Endothelial cell of umbilical vein (primary cell): Measurements from ENCODE around the gene GJA9. TPM values are rescaled to one million over a fixed set of nuclear protein-coding genes. Genes with fewer than 3 reads are reported as not detected.
"Not testable (repeated sequence)": the region's sequence is repeated elsewhere in the genome, so short reads cannot be mapped to it uniquely, and the experiment has no call there.

Experiments used
- BruUV-seq: library from RNA; stranded (reverse); fragments of 400-500 nt; replicated peaks from 2 replicates; lab custom pipeline; 2021; lab: Mats Ljungman, UMichigan
- CTCF ChIA-PET: fragments of 300-600, 350-600 bp; sonication (Branson Sonifier 250); formaldehyde crosslinking; loops from one replicate; lab custom pipeline; 2021; ENCODE audit warnings: antibody characterized with exemption, inconsistent platforms; lab: Charles Lee
- POLR2A ChIA-PET: fragments of 300-600, 350-600 bp; sonication (Branson Sonifier 250); formaldehyde crosslinking; loops from one replicate; lab custom pipeline; 2021; ENCODE audit warnings: antibody characterized with exemption, inconsistent platforms; lab: Charles Lee
- DNase-seq: peaks from one replicate; pipeline ENCODE4 v3.0.0-alpha.2; 2011; ENCODE audit warnings: low read depth, low spot score
- FAIRE-seq: peaks from 2 replicates; lab custom pipeline; 2011; peaks lifted over from hg19 to GRCh38; lab: Jason Lieb, UNC
- H2AFZ ChIP-seq: 2 replicates; pipeline ENCODE4 v1.6.0; 2012; ENCODE audit warnings: low read depth, low read length, control low read depth, inconsistent platforms
- H3K27ac ChIP-seq: 2 replicates; pipeline ENCODE4 v1.5.1; 2011; ENCODE audit warnings: low read depth, mild to moderate bottlenecking, control low read depth, low read length, moderate library complexity; ENCODE audit not compliant: insufficient read depth
- H3K27me3 ChIP-seq, 2 experiments: 2 replicates each; pipeline versions ENCODE4 v1.6.0 to v1.6.1; 2011; ENCODE audit warnings: low read length in 2 of 2, mixed read lengths in 1 of 2; ENCODE audit not compliant: control insufficient read depth in 2 of 2, insufficient read depth in 2 of 2
- H3K36me3 ChIP-seq, 2 experiments: 2 replicates in 1 of 2; 3 replicates in 1 of 2; pipeline ENCODE4 v1.5.1; 2011; ENCODE audit warnings: low read length in 2 of 2, mild to moderate bottlenecking in 1 of 2, moderate library complexity in 1 of 2; ENCODE audit not compliant: control insufficient read depth in 2 of 2, insufficient read depth in 2 of 2; ENCODE audit errors: extremely low read depth in 1 of 2
- H3K4me1 ChIP-seq: 3 replicates; pipeline ENCODE4 v1.5.1; 2011; ENCODE audit warnings: mild to moderate bottlenecking, low read length; ENCODE audit not compliant: control insufficient read depth, insufficient read depth; ENCODE audit errors: extremely low read depth
- H3K4me2 ChIP-seq: 2 replicates; pipeline ENCODE4 v1.6.1; 2011; ENCODE audit warnings: low read length, control low read depth, mixed read lengths; ENCODE audit not compliant: insufficient read depth
- H3K4me3 ChIP-seq, 3 experiments: fragments of 200-600 bp in 1 of 3; sonication (generic), shearing (Covaris generic) in 1 of 3; replicated peaks in 1 of 3; 2 replicates each; pipeline ENCODE4 v1.5.1; 2011 to 2016; ENCODE audit warnings: control low read depth in 3 of 3, low read length in 3 of 3, mild to moderate bottlenecking in 2 of 3, inconsistent platforms in 1 of 3, low read depth in 1 of 3, moderate library complexity in 1 of 3; ENCODE audit not compliant: insufficient read depth in 1 of 3
- H3K79me2 ChIP-seq: 2 replicates; pipeline ENCODE4 v1.6.0; 2012; ENCODE audit warnings: low read length, inconsistent platforms; ENCODE audit not compliant: control insufficient read depth, insufficient read depth
- H3K9ac ChIP-seq: replicated peaks from 2 replicates; pipeline ENCODE3; 2011; ENCODE audit warnings: low read length, control low read depth; ENCODE audit not compliant: insufficient read depth; ENCODE audit errors: extremely low read depth
- H3K9me1 ChIP-seq: replicated peaks from 3 replicates; pipeline ENCODE4 v1.6.0; 2011; ENCODE audit warnings: mild to moderate bottlenecking, low read length; ENCODE audit not compliant: control insufficient read depth, insufficient read depth; ENCODE audit errors: extremely low read depth
- H3K9me3 ChIP-seq: replicated peaks from 2 replicates; pipeline ENCODE4 v1.5.1; 2012; ENCODE audit warnings: low read length, inconsistent platforms; ENCODE audit not compliant: control insufficient read depth, insufficient read depth
- H4K20me1 ChIP-seq: replicated peaks from 2 replicates; pipeline ENCODE3; 2011; ENCODE audit warnings: mild to moderate bottlenecking, low read length; ENCODE audit not compliant: control insufficient read depth, insufficient read depth; ENCODE audit errors: extremely low read depth
- CTCF ChIP-seq, 2 donors: IDR thresholded peaks; 1 replicate in 1 of 2; 2 replicates in 1 of 2; pipeline ENCODE4 v1.5.1; 2011; ENCODE audit warnings: low read length in 2 of 2, mild to moderate bottlenecking in 2 of 2, moderate library complexity in 2 of 2, control low read depth in 1 of 2, inconsistent platforms in 1 of 2, low read depth in 1 of 2; ENCODE audit not compliant: insufficient read depth in 1 of 2; ENCODE audit errors: extremely low read depth in 1 of 2
- POLR2AphosphoS5 ChIP-seq: IDR thresholded peaks from 2 replicates; pipeline ENCODE4 v1.6.1; 2012; ENCODE audit warnings: low read depth, mild to moderate bottlenecking, control low read depth, low read length, moderate library complexity; ENCODE audit not compliant: insufficient read depth
- dilution Hi-C: fragments of 300-500 bp; cut with MboI; formaldehyde crosslinking; loops from one replicate; pipeline ENCODE4 v1.15.0; 2019; ENCODE audit warnings: low sequenced_read_pairs; ENCODE audit not compliant: extremely low pct_ligation_motif_present
- intact Hi-C: fragments of 100-400 bp; cut with micrococcal nuclease; formaldehyde crosslinking; loops from one replicate; pipeline ENCODE4 v1.10.0; 2022
- polyA plus RNA-seq, 4 experiments: library from polyadenylated mRNA; depleted of rRNA in 3 of 4; stranded (reverse) in 3 of 4; unstranded in 1 of 4; fragments of >200 nt; gene quantifications; 2 replicates each; pipeline versions ENCODE4 v1.2.1 to v1.2.3, GENCODE V29; 2011 to 2012; ENCODE audit warnings: missing spikeins in 1 of 4
- total RNA-seq: library from RNA; stranded (reverse); gene quantifications from 2 replicates; pipeline ENCODE4 v1.2.3, GENCODE V29; 2021

GJA9 gene
- total and polyA plus RNA-seq, 2 donors (not counting 3 experiments of a cell fraction or from before 2014, with no cell fraction given): not detected

GRCh38 chr1:38836316-38836715 lies 45.1 kb downstream of the GJA9 start:
- intact Hi-C loops: loop anchor here (10.0 kb wide), 1 partner anchor 722 kb away; no protein-coding TSS in a partner anchor
- BruUV-seq: not testable (repeated sequence)

GRCh38 chr1:38834937-38835827 lies 46.2 kb downstream of the GJA9 start:
- peaks cover 10% of the 10 kb centered on the region for H3K4me1 ChIP-seq
- H3K36me3 ChIP-seq: peaks cover 8 to 9% of the 10 kb centered on the region in 2 experiments
- H3K27ac ChIP-seq: no peak overlapping the region
- H3K79me2 ChIP-seq: no peaks in the 10 kb centered on the region
- ChIA-PET CTCF (interaction anchor here (0.6 to 2.8 kb wide), 38 partner anchors 8 to 1321 kb away, joined by 3 to 58 read pairs (median 4); partner anchors contain the start of genes MEAF6, POU3F1 and SF3A3), POLR2A (interaction anchor here (0.5 kb wide), 1 partner anchor 793 kb away, joined by 4 read pairs; no protein-coding TSS in a partner anchor)
- peak; percentile 77 for DNase-seq
- H3K9ac ChIP-seq: no peak overlapping the region
- H2AFZ ChIP-seq: no peak overlapping the region
- H3K4me2 ChIP-seq: no peak overlapping the region
- BruUV-seq: no TSS peak
- no peak overlapping the region for H3K4me3 ChIP-seq
- H3K9me1 ChIP-seq: no peaks in the 10 kb centered on the region
- H3K27me3 ChIP-seq: peaks cover 16 to 23% of the 10 kb centered on the region in 2 experiments
- intact Hi-C loops (loop anchor here (1.0 to 10.0 kb wide), 4 partner anchors 227 to 844 kb away; partner anchors contain the start of gene SF3A3), dilution Hi-C loops (no loop called here)
- TF ChIP-seq CTCF (IDR thresholded peaks at IDR 0.05; ENCODE audit: extremely low read depth in 1 of 2, insufficient read depth in 1 of 2, low read depth in 1 of 2, low read length in 2 of 2) (peak; percentile 60 to 67), POLR2AphosphoS5 (no peak)
- H4K20me1 ChIP-seq: no peaks in the 10 kb centered on the region
- FAIRE-seq: peak; percentile 98
- H3K9me3 ChIP-seq: no peaks in the 10 kb centered on the region

More at GRCh38 chr1:38836316-38836715, 45.1 kb downstream of the GJA9 start:
- H3K9me3 ChIP-seq, H3K4me2 ChIP-seq, FAIRE-seq, H3K4me3 ChIP-seq, H4K20me1 ChIP-seq, DNase-seq, H3K36me3 ChIP-seq, H3K27ac ChIP-seq, dilution Hi-C loops, H2AFZ ChIP-seq, H3K9ac ChIP-seq, H3K79me2 ChIP-seq, POLR2A ChIA-PET, H3K9me1 ChIP-seq: not testable (repeated sequence)
- peaks cover 17% of the 10 kb centered on the region for H3K4me1 ChIP-seq
- H3K27me3 ChIP-seq: peaks cover 15 to 18% of the 10 kb centered on the region in 2 experiments
- CTCF ChIA-PET: interaction anchor here (1.0 to 2.8 kb wide), 2 partner anchors 12 to 228 kb away, joined by 4 to 26 read pairs; no protein-coding TSS in a partner anchor
